CD4-positive, alpha-beta T cell treated with Interleukin-21 for 1 hour (primary cell): ENCODE data around the gene KCNK3.
"Not testable (repeated sequence)": the region's sequence is repeated elsewhere in the genome, so short reads cannot be mapped to it uniquely, and the experiment has no call there.

Experiments used
- DNase-seq: peaks from one replicate; pipeline ENCODE4 v3.0.0-alpha.2; 2020

Gene KCNK3

DNA sequence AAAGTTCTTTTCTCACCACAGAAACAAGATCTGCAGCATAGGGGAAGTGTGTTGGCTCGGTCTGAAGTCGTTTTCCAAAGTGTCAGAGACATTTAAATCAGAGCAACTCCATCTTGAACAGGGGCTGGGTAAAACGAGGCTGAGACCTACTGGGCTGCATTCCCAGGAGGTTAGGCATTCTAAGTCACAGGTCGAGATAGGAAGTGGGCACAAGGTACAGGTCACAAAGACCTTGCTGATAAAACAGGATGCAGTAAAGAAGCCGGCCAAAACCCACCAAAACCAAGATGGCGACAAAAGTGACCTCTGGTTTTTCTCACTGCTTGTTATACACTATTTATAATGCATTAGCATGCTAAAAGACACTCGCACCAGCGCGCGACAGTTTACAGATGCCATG is 68.5 kb downstream of the KCNK3 start:
- not testable (repeated sequence) for DNase-seq

GRCh38 chr2:26763019-26763418 is 70.5 kb downstream of the KCNK3 start:
- DNase-seq, result no peak

GRCh38 chr2:26764078-26764887 is 71.8 kb downstream of the KCNK3 start, which contains the start of gene SLC35F6:
SLC35F6 (plus strand) TSS chr2:26764284; CDS start chr2:26764350, 66 bp downstream.
- DNase-seq, result peak; percentile 83

- DNase-seq, result no peak
Observed at GRCh38 chr2:26764906-26765305, 72.4 kb downstream of the KCNK3 start.

DNA sequence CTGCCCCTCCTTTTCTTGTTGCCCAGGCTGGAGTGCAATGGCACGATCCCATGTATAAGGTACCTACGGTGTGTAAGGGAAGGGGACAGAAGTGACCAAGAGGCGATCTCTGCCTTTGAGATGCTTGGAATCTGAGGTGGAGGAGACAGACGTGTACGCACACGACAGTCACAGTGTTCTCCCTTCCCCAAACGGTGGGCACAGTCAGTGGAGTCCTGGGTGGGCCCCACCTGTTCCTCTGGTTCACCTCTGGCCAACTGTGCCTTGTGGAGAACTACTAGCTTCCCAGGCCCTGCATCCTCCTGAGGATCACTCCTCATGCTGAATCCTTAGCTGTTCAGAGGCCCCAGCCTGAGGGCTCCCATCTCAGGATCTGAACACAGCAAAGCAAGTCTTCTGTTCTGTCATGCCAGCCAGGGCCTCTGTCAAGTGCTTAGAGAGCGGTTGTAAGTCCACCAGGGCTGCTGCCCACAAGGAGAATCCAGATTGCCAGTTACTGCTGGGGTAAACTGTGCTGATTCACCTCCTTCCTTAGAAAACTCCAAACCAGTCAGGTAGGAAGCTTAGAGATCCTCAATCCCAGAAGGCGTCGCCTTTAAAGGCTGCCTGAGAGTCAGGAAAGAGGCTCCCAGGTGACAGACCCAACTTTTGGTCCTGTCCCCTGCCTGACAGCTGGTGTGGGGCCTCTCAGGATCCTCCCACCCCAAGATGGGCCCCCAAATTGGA is 73.1 kb downstream of the KCNK3 start:
- DNase-seq, result no peak

DNA sequence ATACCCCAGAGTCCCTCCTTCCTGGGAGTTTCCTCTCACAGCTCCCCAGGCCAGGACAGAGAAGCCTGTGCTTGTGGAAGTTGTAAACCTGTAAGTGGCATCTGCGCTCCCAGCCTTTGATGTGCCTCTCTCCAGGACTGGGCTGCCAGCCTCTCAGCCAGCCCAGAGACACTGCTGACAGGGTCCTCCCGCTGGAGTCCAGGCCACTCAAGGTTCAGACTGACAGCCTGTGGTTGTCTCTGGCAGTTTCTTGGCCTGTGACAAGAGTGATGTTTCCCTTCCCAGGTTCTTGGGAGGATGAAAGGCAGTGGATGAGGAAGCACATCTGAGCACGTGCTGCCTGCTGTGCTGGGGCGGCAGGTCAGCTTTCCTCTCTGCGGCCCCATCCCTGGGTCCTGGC is 74.6 kb downstream of the KCNK3 start:
- no peak for DNase-seq

DNA sequence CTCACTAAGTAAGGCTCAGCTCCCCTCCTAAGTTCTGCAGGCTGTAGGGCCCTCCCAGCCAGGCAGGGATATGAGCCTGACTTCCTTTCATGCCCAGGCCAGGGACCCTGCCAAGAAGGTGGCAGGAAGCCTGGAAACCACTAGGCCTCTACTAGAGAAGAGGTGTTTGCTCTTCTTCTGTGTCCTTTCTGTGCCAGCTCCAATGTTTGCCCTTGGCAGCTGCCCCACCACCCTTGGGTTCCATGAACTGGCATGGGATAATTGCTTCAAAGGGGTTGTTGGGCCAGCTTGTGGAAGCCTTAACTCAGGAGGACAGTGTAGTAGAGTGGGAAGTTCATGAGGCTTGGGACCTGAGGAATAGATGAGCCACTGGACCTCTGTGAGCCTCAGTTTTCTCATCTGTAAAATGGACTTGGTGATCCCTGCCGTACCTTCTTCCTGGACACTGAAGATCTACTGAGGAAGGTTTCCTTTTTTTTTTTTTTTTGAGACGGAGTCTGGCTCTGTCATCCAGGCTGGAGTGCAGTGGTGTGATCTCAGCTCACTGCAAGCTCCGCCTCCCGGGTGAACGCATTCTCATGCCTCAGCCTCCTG is 75.5 kb downstream of the KCNK3 start:
- DNase-seq, result no peak

DNA sequence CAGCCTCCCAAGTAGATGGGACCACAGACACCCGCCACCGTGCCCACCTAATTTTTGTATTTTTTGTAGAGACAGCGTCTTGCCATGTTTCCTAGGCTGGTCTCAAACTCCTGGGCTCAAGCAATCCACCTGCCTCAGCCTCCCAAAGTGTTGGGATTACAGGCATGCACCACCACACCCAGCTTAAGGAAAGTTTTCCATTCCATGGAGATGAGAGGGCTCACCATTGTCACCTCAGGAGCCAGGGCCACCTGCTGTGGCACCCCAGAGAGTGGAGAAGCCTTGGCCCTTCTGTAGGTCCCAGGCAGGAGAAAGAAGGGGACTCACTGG is 76.2 kb downstream of the KCNK3 start:
- no peak for DNase-seq

DNA sequence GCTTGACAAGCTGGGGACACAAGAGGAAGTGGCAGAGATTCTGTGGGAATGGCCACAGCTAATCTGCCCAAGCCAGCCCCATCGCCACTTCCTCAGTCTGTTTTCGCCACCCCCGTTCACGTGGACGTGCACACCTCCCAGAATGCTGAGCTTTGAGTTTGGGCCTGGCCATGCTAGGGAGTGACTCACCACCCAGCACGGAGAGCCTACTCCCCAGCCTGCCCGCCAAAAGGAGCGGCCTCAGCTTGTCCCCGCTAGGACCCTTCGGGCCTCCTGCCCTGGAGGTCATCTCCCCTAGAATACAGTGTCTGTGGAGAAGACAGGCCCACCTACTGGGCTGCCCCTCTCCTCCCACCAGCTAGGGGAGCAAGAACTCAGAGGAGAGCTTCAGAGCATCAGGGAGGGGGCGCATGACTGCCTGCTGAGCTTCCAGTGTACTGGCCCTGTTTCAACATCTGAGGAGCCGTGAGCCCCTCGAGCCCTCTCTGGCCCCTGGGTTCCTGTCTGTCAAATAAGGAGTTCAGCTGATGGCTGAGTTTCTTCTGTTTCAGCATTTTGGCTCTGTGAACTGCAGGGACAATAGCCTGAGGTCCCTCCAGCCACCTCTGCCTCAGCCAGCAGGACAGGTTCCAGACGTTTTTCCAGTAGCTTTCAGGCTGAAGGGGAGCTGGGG is 76.7 kb downstream of the KCNK3 start:
- peak; percentile 40 for DNase-seq

DNA sequence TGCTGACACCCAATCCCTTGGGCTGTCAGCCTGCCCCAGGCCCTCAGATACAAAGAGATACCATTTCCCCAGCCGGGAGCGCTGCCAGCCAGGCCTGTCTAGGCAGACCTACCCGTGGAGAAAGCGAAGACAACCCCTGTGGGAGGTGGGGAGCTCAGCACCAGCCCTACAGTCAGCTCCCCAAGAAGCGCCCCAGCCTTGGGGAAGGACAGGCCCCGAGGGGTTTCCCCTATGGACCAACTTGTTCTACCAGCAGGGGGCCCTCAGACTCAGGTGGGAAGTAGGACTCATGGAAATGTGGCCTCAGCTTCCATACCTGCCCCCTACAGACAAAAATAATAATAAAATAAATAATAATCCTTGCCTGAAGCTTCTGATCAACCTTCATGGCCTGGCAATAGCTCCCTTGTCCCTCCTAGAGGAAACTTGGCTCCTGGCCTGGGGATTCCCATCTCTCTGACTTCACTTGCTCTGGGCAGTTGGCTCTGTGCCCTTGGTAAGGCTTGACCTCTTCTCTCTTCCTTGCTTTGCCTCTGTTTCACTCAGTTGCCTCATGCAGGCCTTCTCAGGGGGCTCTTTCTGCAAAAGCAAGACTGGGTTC is 78.6 kb downstream of the KCNK3 start:
- peak; percentile 45 for DNase-seq

DNA sequence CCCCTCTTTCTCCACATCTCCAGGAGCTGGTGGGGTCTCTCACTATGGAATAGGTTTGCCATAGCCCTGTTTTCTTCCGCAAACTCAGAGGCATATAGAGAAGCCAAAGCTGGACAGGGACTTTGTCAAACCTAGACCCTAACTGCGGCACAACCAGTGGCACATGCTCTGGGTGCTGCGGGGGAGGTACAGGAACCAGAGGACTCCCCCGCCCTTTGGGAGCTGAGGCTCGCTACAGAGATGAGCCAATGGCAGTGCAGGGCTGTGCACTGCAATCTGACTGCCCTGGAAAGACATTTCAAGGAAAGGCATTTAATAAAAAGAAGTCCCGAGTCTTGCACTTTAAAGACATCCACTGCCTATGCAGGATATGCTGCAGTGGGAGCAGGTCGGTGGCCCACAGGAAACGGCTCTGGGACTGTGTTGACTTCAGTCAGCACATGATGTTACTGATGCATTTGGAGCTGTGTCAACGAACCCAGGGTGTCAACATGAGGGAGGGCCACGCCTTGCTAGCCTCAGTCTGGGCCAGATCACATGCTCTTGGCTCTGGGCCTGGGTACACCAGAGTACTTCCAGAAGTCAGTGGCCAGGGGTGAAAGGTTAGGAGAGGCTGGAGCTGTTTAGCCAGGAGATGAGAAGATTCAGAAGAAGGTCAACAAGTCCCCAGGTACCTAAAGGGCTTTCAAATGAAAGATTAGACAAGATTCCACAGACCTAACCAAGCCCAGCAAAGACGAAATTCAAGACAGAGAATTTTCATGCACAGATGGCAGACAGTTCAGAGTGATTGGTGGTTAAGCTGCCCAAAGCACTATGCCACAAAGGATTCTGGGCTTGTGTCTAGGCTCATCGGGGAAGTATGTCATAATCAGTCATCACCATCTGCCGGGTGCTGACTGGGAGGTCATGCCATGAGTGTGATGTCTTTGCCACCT is 79.8 kb downstream of the KCNK3 start:
- peak; percentile 35 for DNase-seq

DNA sequence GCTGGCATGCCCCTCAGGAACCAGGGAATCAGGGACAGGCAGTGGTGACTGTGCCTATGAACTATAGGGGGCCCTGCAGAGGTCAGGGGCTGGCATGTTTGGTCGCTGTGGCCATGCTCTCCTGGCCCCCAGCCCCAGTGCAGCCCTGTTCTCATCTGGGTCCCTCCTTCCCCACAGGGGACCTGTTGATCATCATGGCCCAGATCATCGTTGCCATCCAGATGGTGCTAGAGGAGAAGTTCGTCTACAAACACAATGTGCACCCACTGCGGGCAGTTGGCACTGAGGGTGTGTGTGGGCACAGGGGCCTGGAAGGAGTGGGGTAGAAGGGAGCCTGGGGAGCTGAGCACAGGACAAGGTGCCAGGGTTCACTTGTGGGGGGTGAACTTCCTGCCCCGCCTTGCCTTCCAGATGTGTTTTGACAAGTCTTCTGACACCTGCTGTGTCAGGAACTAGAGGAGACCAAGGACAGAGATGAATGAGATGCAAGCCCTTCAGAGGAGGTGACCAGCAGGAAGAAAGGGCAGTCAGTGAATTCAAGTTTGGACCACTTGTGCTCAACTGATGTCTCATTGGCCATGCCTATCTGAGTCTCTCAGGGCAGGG is 83.8 kb downstream of the KCNK3 start:
- no peak for DNase-seq

- DNase-seq, result no peak
Observed at GRCh38 chr2:26778098-26778497, 85.6 kb downstream of the KCNK3 start.

DNA sequence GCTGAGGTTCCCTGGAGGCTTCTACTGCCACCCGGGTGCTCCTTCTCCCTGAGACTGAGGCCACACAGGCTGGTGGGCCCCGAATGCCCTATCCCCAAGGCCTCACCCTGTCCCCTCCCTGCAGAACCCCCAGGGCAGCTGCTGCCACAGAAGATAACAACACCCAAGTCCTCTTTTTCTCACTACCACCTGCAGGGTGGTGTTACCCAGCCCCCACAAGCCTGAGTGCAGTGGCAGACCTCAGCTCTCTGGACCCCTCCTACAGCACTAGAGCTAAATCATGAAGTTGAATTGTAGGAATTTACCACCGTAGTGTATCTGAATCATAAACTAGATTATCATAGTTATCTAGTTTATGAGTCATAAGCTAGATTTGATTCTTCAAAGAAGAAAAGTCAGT is 86.0 kb downstream of the KCNK3 start:
- DNase-seq, result no peak

DNA sequence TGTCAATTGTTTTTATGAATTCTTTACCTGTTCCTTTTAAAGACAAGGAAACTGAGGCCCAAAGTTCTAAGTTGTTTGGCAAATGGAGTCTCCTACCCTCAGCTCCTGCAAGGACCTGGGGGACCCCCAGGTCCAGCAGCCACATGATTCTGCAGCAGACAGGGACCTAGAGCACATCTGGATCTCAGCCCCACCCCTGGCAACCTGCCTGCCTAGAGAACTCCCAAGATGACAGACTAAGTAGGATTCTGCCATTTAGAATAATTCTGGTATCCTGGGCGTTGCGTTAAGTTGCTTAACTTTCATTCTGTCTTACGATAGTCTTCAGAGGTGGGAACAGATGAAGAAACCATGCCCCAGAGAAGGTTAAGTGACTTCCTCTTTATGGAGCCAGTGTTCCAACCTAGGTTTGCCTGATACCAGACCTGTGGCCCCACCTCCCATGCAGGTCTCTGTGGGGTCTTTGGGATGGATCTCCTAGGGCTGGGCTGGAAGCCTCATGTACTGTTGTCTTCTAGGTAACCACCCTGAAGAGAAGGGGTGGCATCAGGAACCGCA is 87.8 kb downstream of the KCNK3 start:
- DNase-seq, result no peak
